Pancreas (tissue), 10 donors: Measurements from ENCODE around the gene FNDC3B. TPM values are rescaled to one million over a fixed set of nuclear protein-coding genes. Genes with fewer than 3 reads are reported as not detected.

Source experiments
- ATAC-seq, 4 donors: fragments of 200-7000 bp; cut with Tn5 transposase; one replicate each; pipeline versions ENCODE4 v1.8.0 to v1.9.1; 2020; ENCODE audit warnings: mild to moderate bottlenecking in 4 of 4, moderate library complexity in 4 of 4
- DNase-seq, 6 donors: peaks; one replicate each; pipeline ENCODE4 v3.0.0-alpha.2; 2020
- FAIRE-seq: peaks from 2 replicates; lab custom pipeline; 2012; peaks lifted over from hg19 to GRCh38; lab: Jason Lieb, UNC
- H3K27ac ChIP-seq, 4 donors: fragments of 200-600 bp; sonication (generic); 1 replicate in 3 of 4; 2 replicates in 1 of 4; pipeline versions ENCODE4 v1.5.0 to v1.8.0; 2020
- H3K27me3 ChIP-seq, 4 donors: fragments of 200-600 bp; one replicate each; pipeline ENCODE4 v1.8.0; 2021
- H3K36me3 ChIP-seq, 3 donors: fragments of 200-600 bp; sonication (generic) in 1 of 3; one replicate each; pipeline versions ENCODE4 v1.5.0 to v1.8.0; 2020 to 2021
- H3K4me1 ChIP-seq, 3 donors: fragments of 200-600 bp; one replicate each; pipeline ENCODE4 v1.8.0; 2021
- H3K4me3 ChIP-seq, 4 donors: fragments of 200-600 bp; sonication (generic) in 2 of 4; one replicate each; pipeline versions ENCODE4 v1.5.0 to v1.8.0; 2020 to 2021
- H3K9me3 ChIP-seq, 4 donors: fragments of 200-600 bp; one replicate each; pipeline ENCODE4 v1.8.0; 2021
- CTCF ChIP-seq, 4 donors: fragments of 200-600 bp; sonication (generic) in 3 of 4; IDR thresholded peaks; one replicate each; pipeline versions ENCODE4 v1.5.0 to v1.8.0; 2021; ENCODE audit warnings: antibody characterized with exemption in 4 of 4
- WGBS, 2 donors: extraction: QIAGEN DNeasy Blood & Tissue Kit; methylation state at CpG; one replicate each; pipeline ENCODE4 v1.1.7; 2013; 5-methylcytosine and 5-hydroxymethylcytosine counted together
- intact Hi-C, 3 donors: fragments of 100-400 bp; cut with DNase I; formaldehyde crosslinking; loops; one replicate each; pipeline versions ENCODE4 v1.11.1 to v1.14.2; 2022
- polyA plus RNA-seq, 2 donors: library from polyadenylated mRNA; stranded (reverse); fragments of 200-250 nt; gene quantifications; one replicate each; pipeline ENCODE4 v1.2.3, GENCODE V29; 2013
- total RNA-seq, 6 donors: library from RNA; stranded (reverse); fragmentation: NEBNext Ultra II Directional in 4 of 6; extraction: Animal tissue kit (Norgen Biotek cat#: 25700) in 4 of 6; gene quantifications; one replicate each; pipeline versions ENCODE4 v1.2.1 to v1.2.4, GENCODE V29; 2021 to 2023
- donor health status: healthy with polysubstance abuse.
- donor health status: DM: no; HTN: no; CAD: no; lungs with moderate emphysema.
- donor health status: DM: no; HTN: no; CAD: no.
- donor health status: control.
- donor health status: control.
- donor health status: Bipolar disorder and iron deficiency.
- donor health status: DM: yes; HTN: yes; CAD: no.
- donor health status: DM: no; HTN: no; CAD: no.
- donor health status: DM: no; HTN: no; CAD: no.
- donor health status: DM: yes; HTN: yes; CAD: no.

Gene FNDC3B
- total and polyA plus RNA-seq, 8 donors = 9.3 to 126 (median 73.2) TPM

- FAIRE-seq (no peak), ATAC-seq (no peak), DNase-seq (no peak)
- Histone ChIP-seq H3K27me3 (no peaks in the 10 kb centered on the region), H3K4me1 (peaks cover 19 to 60% (median 45%) of the 10 kb centered on the region in 3 donors), H3K9me3 (no peaks in the 10 kb centered on the region), H3K27ac (no peak overlapping the region), H3K36me3 (no peaks in the 10 kb centered on the region), H3K4me3 (no peak overlapping the region)
- 77 to 81% methylated on average over 8 of the region's 8 CpGs for WGBS, 2 donors
- no peak for TF ChIP-seq CTCF (IDR thresholded peaks at IDR 0.05)
- intact Hi-C loops = no loop called here
These were observed 44.6 kb downstream of the FNDC3B start for GRCh38 chr3:172083995-172084409.

- FAIRE-seq (no peak), ATAC-seq (no peak), DNase-seq (no peak)
- no peaks in the 10 kb centered on the region for H3K36me3 ChIP-seq
- 78 to 83% methylated on average over 5 of the region's 5 CpGs for WGBS, 2 donors
- H3K4me3 ChIP-seq = no peak overlapping the region
- intact Hi-C loops = no loop called here
- no peak overlapping the region for H3K27ac ChIP-seq
- no peak for TF ChIP-seq CTCF (IDR thresholded peaks at IDR 0.05)
- H3K9me3 ChIP-seq = no peaks in the 10 kb centered on the region
- peaks cover 19 to 66% (median 45%) of the 10 kb centered on the region in 3 donors for H3K4me1 ChIP-seq
- no peaks in the 10 kb centered on the region for H3K27me3 ChIP-seq
These were observed 45.6 kb downstream of the FNDC3B start for GRCh38 chr3:172084871-172085556.

GRCh38 chr3:172085557-172085895 is 46.1 kb downstream of the FNDC3B start:
- ATAC-seq (no peak), DNase-seq (no peak), FAIRE-seq (no peak)
- peaks cover 19 to 61% (median 45%) of the 10 kb centered on the region in 3 donors for H3K4me1 ChIP-seq
- no peak overlapping the region for H3K4me3 ChIP-seq
- H3K9me3 ChIP-seq = no peaks in the 10 kb centered on the region
- H3K36me3 ChIP-seq = no peaks in the 10 kb centered on the region
- H3K27me3 ChIP-seq = no peaks in the 10 kb centered on the region
- TF ChIP-seq CTCF (IDR thresholded peaks at IDR 0.05) = no peak
- H3K27ac ChIP-seq = peak overlapping the region in 1 of 4 donors; percentile 79
- WGBS, 2 donors = 93 to 94% methylated on average over 2 of the region's 2 CpGs
- intact Hi-C loops = no loop called here

GRCh38 chr3:172086071-172086470 is 46.7 kb downstream of the FNDC3B start:
- TF ChIP-seq CTCF (IDR thresholded peaks at IDR 0.05) = no peak
- Histone ChIP-seq H3K4me3 (no peak overlapping the region), H3K27me3 (no peaks in the 10 kb centered on the region), H3K9me3 (no peaks in the 10 kb centered on the region), H3K27ac (peak overlapping the region in 1 of 4 donors; percentile 79), H3K4me1 (peaks cover 19 to 58% (median 40%) of the 10 kb centered on the region in 3 donors), H3K36me3 (no peaks in the 10 kb centered on the region)
- intact Hi-C loops = no loop called here
- ATAC-seq = no peak
- DNase-seq = no peak
- FAIRE-seq = no peak
- WGBS, 2 donors = 87 to 97% methylated on average over 1 of the region's 1 CpG

GRCh38 chr3:172087198-172087597 is 47.8 kb downstream of the FNDC3B start:
- Histone ChIP-seq H3K36me3 (no peaks in the 10 kb centered on the region), H3K4me3 (no peak overlapping the region), H3K9me3 (no peaks in the 10 kb centered on the region), H3K27ac (peak overlapping the region in 2 of 4 donors; percentile 56 to 79), H3K27me3 (no peaks in the 10 kb centered on the region), H3K4me1 (peaks cover 9 to 50% (median 29%) of the 10 kb centered on the region in 3 donors)
- WGBS, 2 donors = 55 to 59% methylated on average over 4 of the region's 4 CpGs
- peak in 2 of 4 donors; percentile 22 for ATAC-seq
- no peak for FAIRE-seq
- DNase-seq = no peak
- no peak for TF ChIP-seq CTCF (IDR thresholded peaks at IDR 0.05)
- intact Hi-C loops = no loop called here
